Stimulated activated CD4-positive, alpha-beta T cell treated with anti-CD3 and anti-CD28 coated beads, Interleukin-12 subunit alpha, Interleukin-12 subunit beta, amount 100 ng/mL, for 24 hours (primary cell): ENCODE data around the gene LHX2.

Experiments
- DNase-seq, 2 experiments: peaks; one replicate each; pipeline ENCODE4 v3.0.0-alpha.2; 2020; ENCODE audit warnings: low read depth in 2 of 2

The LHX2 gene

GRCh38 chr9:124032247-124032646 is 20.7 kb downstream of the LHX2 start:
- DNase-seq = no peak

GRCh38 chr9:124033348-124033747 is 21.8 kb downstream of the LHX2 start:
- no peak for DNase-seq

- DNase-seq = no peak
Measured at GRCh38 chr9:124033967-124034366, 22.4 kb downstream of the LHX2 start.

DNA sequence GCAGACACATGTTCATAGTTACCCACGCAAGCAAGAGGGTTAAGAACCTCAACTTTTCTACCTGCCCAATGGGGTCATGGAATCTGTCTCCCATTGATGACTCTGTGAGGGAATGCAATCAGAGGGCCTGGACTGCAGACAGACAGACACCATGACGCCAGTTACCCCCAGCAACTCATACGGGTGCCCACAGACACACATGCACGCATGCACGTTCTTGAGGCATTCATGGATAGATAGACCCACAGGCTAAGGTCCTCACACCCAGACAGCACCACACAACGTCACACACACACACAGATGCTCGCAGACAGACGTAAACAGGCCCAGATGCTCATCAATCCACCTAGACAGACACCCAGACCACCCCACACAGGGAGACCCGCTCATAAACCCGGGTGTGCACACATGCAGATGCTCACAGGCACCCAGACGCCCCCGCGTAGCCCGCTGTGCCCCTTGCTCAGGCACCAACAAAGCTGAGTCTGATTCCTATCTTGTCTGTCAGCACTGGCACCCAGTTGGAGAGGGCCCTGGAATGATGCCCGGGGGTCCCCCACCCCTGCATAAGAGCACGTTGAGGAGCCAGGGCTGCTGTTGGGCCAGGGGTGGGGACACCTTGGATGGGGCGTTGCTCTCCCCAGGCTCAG is 23.6 kb downstream of the LHX2 start:
- no peak for DNase-seq

GRCh38 chr9:124036578-124036977 is 25.0 kb downstream of the LHX2 start:
- DNase-seq = no peak

DNA sequence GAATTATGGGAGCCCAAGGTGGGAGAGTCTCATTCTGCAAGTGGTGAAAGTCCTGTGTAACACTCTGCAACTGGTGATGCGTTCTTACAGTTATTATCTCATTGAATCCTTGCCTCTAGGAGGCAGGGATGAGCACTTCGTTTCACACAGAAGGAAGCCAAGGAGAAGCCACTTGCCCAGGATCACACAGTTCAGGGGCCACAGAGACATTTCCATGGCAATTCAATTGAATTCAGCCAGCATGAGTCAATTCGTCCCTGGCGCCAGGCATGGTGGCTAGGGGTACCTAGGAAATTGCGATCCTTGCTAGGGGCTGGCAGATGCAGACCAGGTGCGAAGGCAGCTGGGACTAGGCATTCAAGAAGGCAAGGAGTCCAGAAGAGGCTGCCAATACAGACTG is 26.2 kb downstream of the LHX2 start:
- DNase-seq = no peak

- DNase-seq = no peak
Measured at GRCh38 chr9:124038239-124038638, 26.7 kb downstream of the LHX2 start.

- no peak for DNase-seq
Measured at GRCh38 chr9:124038790-124039633, 27.4 kb downstream of the LHX2 start.

DNA sequence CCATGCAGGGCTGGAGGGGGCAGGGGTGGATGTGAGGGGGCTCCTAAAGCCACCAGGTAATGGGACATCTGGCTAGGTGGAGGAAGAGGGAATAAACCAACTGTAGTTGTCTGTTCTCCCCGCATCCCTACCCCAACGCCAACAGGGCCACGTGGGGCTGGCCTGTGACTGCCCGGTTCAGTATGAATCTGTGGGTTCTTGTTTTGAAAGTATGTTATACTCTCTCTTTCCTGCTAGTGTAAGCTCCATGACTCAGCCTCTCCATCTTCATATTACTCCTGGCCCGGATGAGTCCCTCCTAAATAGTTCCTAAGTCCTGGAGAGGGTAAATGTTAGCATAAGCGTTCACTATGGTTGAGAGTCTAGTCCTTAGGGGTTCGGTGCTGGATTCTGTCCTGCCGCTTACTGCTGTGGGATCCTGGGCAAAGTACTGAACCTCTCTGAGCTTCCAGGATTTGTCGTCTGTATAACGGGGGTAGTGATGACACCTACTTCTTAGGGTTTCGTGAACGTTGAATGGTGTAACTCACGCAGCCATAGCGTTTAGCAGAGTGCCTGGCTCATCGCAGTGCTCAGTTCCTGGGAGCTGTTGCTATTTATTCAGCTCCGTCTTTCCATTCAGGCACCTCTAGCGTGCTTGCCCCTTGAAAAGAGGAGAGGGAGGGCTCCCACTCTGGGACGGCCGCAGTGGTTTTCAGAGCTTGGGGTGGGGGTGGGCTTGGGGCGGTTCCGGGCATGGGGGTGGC is 28.8 kb downstream of the LHX2 start:
- no peak for DNase-seq

GRCh38 chr9:124040935-124041816 is 29.6 kb downstream of the LHX2 start:
- no peak for DNase-seq

GRCh38 chr9:124041817-124042116 is 30.2 kb downstream of the LHX2 start:
- no peak for DNase-seq

DNA sequence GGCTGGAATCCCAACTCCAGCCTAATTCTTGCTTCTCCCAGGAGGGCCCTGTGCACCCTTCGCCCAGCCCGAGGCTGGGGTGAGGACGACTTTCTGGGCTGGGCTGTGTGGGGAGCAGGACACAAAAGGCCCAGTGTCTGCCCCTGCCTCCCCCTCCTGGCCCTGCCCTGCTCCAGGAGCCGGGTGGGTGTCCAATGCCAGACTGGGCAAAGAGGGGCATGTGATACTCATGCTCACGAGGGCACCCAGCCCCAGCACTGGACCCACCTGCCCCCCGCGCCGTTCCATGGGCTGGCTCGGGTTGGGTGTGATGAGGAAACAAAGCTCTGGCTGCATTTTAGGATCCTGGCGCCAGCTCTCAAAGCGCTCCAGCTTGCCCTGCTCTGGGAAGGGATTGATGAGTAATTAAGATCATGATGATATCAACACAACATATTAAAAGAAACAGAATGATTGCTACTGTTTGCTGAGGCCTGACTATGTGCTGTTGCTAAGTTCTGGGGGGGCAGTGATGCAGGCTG is 30.7 kb downstream of the LHX2 start:
- no peak for DNase-seq

DNA sequence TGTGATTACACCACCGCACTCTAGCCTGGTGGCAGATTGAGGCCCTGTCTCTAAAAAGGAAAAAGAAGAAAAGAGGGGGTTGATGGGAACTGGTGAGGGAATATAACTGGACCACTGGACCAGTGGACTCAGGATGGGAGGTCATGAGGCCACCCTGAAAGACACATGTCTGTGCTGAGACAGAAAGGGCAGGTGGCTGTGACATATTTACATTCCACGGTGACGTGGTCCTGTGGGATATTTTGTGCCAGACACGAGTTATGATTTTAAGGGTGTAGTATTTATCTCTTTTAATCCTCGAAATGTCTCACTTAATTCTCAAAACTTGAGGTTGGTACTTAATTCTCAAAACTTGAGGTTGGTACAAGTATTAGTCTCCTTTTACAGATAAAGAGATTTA is 32.9 kb downstream of the LHX2 start:
- no peak for DNase-seq

GRCh38 chr9:124045076-124045829 is 33.7 kb downstream of the LHX2 start:
- DNase-seq = no peak

DNA sequence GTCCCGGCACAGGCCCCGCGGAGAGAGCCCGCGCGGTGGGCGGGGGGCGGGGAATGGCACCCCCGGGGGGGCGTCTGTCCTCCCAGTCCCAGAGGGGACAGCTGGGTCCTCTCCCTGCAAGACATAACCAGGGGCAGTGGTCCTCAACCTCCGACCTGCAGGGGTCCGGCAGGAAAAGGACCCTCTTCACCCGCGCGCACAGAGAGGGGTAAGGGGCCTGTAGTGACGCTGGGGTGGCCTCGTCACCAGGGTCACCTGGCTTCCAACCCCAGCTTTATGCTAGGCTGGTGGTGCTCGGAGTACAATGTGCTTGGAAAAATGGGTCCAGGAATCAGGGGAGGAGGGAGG is 34.2 kb downstream of the LHX2 start:
- no peak for DNase-seq

- no peak for DNase-seq
Measured at GRCh38 chr9:124046189-124046588, 34.6 kb downstream of the LHX2 start.

DNA sequence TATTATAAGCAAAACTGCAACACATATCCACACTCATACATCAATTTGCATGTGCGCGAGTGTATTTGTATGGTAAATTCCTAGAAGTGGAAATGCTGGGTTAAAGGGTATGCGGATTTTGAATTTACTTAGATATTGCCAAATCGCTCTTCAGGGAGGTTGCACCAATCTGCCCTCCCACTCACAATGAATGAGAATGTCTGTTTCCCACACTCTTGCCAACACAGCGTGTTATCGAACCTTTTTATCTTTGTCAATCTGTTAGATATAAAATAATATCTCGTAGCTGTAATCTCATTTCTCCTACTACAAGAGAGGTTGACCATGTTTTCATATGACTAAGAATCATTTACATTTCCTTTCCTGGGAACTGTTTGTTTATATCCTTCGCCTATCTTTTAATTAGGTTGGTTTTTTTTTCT is 35.7 kb downstream of the LHX2 start:
- DNase-seq = no peak

- DNase-seq = no peak
Measured at GRCh38 chr9:124050955-124051354, 39.4 kb downstream of the LHX2 start.

- DNase-seq = no peak
Measured at GRCh38 chr9:124052401-124052800, 40.8 kb downstream of the LHX2 start.

DNA sequence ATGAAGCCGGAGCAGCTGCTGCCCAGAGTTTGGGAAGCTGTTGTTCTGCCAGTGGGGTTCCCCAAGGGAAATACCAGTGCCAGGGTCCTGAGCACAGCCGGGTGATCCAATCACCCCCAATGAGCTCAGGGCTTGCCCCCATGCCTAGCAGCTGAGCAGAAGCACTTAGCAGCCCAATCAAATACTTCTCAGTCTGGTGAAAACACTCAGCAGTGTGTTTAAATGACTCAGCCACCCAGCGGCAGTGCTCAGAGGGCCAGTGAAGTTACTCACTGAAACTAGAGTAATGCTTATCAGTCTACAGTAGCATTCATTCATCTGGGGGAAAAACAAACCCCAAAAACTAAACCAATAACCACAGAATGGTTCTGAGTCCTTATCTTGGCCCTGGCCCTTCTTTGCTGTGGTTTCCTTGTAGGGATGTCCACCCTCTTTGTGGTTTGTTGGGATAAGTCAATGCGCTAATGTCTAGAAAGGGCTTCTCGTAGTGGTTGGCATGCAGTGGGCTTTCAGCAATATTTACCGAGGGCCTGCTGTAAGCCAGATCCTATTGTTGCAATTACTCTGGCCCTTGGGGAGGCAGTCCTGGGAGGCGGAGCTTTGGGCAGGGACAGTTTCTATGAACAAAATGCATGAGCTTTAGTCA is 43.1 kb downstream of the LHX2 start:
- DNase-seq = peak in 1 of 2 experiments; percentile 20
